Kidney (tissue), 14 donors: ENCODE measurements around the gene PLEKHG1. TPM values are rescaled to one million over a fixed set of nuclear protein-coding genes. Genes with fewer than 3 reads are reported as not detected.

ENCODE experiments used
- DNase-seq, 5 donors: peaks; one replicate each; pipeline ENCODE4 v3.0.0-alpha.2; 2013 to 2020
- FAIRE-seq: peaks from 2 replicates; lab custom pipeline; 2012; peaks lifted over from hg19 to GRCh38; lab: Jason Lieb, UNC
- H3K27ac ChIP-seq, 2 donors: one replicate each; pipeline ENCODE4 v1.7.0; 2013; ENCODE audit warnings: low read depth in 2 of 2, low read length in 2 of 2, inconsistent platforms in 1 of 2
- H3K27me3 ChIP-seq: one replicate; pipeline ENCODE4 v1.7.1; 2013; ENCODE audit warnings: low read length, inconsistent platforms; ENCODE audit not compliant: control insufficient read depth, insufficient read depth
- H3K36me3 ChIP-seq, 3 donors: one replicate each; pipeline versions ENCODE4 v1.7.0 to v1.7.1; 2013; ENCODE audit warnings: low read length in 3 of 3, control low read depth in 1 of 3, inconsistent platforms in 1 of 3; ENCODE audit not compliant: insufficient read depth in 3 of 3, control insufficient read depth in 2 of 3
- H3K4me1 ChIP-seq, 3 donors: one replicate each; pipeline versions ENCODE4 v1.7.0 to v1.7.1; 2013; ENCODE audit warnings: low read length in 3 of 3, inconsistent platforms in 1 of 3, low read depth in 1 of 3; ENCODE audit not compliant: control insufficient read depth in 2 of 3, insufficient read depth in 2 of 3
- H3K4me3 ChIP-seq, 3 donors: one replicate each; pipeline versions ENCODE4 v1.7.0 to v1.8.1; 2013; ENCODE audit warnings: low read length in 3 of 3, control low read depth in 1 of 3, inconsistent platforms in 1 of 3
- H3K9ac ChIP-seq, 3 donors: one replicate each; pipeline versions ENCODE4 v1.7.0 to v1.7.1; 2013; ENCODE audit warnings: low read length in 3 of 3, control low read depth in 1 of 3, inconsistent platforms in 1 of 3
- H3K9me3 ChIP-seq, 3 donors: one replicate each; pipeline versions ENCODE4 v1.7.0 to v1.7.1; 2013; ENCODE audit warnings: low read length in 3 of 3, control low read depth in 1 of 3, inconsistent platforms in 1 of 3; ENCODE audit not compliant: control insufficient read depth in 2 of 3, insufficient read depth in 1 of 3
- CTCF ChIP-seq: IDR thresholded peaks from 3 replicates; pipeline ENCODE4 v1.5.1; 2012; ENCODE audit warnings: mild to moderate bottlenecking, moderate library complexity, borderline replicate concordance; ENCODE audit not compliant: insufficient read depth; ENCODE audit errors: extremely low read depth
- intact Hi-C: fragments of 100-400 bp; cut with DNase I; formaldehyde crosslinking; loops from one replicate; pipeline ENCODE4 v1.11.1; 2022
- polyA plus RNA-seq: library from polyadenylated mRNA; stranded (reverse); fragments of 350-450 nt; fragmentation: Illumina TruSeq; extraction: RNeasy Lipid Tissue Mini Kit (QIAGEN cat#74804); gene quantifications from one replicate; pipeline ENCODE4 v1.2.3, GENCODE V29; 2014; ENCODE audit warnings: low read depth, low replicate concordance; ENCODE audit not compliant: insufficient read depth
- total RNA-seq: library from RNA; stranded (reverse); fragmentation: NEBNext Ultra II Directional; extraction: Animal tissue kit (Norgen Biotek cat#: 25700); gene quantifications from one replicate; pipeline ENCODE4 v1.2.1, GENCODE V29; 2021
- donor health status: control.
- donor health status: control.
- donor health status: control.
- donor health status: control.
- donor health status: control.
- donor health status: DM: yes; HTN: yes; CAD: no.
- donor health status: Normal renal cell carcinoma (clear cell type).

Gene PLEKHG1
- total and polyA plus RNA-seq, 2 donors from 2014 or later, result 2.8 to 58.7 TPM

GRCh38 chr6:150569161-150569560 is 30.5 kb upstream of the PLEKHG1 start:
- Histone ChIP-seq H3K4me3 (no peak overlapping the region), H3K9ac (no peak overlapping the region), H3K27ac (no peak overlapping the region), H3K4me1 (peaks cover 0 to 7% (median 5%) of the 10 kb centered on the region in 3 donors), H3K9me3 (peaks cover 0 to 5% (median 0%) of the 10 kb centered on the region in 3 donors), H3K36me3 (no peaks in the 10 kb centered on the region), H3K27me3 (no peaks in the 10 kb centered on the region)
- no peak for DNase-seq
- TF ChIP-seq CTCF, result no peak
- FAIRE-seq, result no peak
- intact Hi-C loops, result no loop called here

- intact Hi-C loops, result no loop called here
- Histone ChIP-seq H3K27ac (no peak overlapping the region), H3K4me1 (peaks cover 0 to 7% (median 5%) of the 10 kb centered on the region in 3 donors), H3K4me3 (no peak overlapping the region), H3K27me3 (no peaks in the 10 kb centered on the region), H3K36me3 (no peaks in the 10 kb centered on the region), H3K9ac (no peak overlapping the region), H3K9me3 (no peaks in the 10 kb centered on the region)
- DNase-seq (peak; percentile 75 to 87 (median 79)), FAIRE-seq (no peak)
- no peak for TF ChIP-seq CTCF
Observed at GRCh38 chr6:150573041-150573681, 26.5 kb upstream of the PLEKHG1 start.

GRCh38 chr6:150575836-150576235 is 23.8 kb upstream of the PLEKHG1 start:
- no peak for TF ChIP-seq CTCF
- FAIRE-seq (no peak), DNase-seq (no peak)
- Histone ChIP-seq H3K4me1 (peaks cover 0 to 7% (median 5%) of the 10 kb centered on the region in 3 donors), H3K9me3 (no peaks in the 10 kb centered on the region), H3K27ac (no peak overlapping the region), H3K36me3 (no peaks in the 10 kb centered on the region), H3K9ac (no peak overlapping the region), H3K27me3 (no peaks in the 10 kb centered on the region), H3K4me3 (no peak overlapping the region)
- intact Hi-C loops, result no loop called here
